Thyroid gland (tissue), 4 donors: ENCODE data around the gene LHFPL6.

Experiments used
- CTCF ChIP-seq, 6 experiments: fragments of 200-600 bp in 3 of 6; fragments of 450-650 bp in 3 of 6; sonication (generic) in 3 of 6; IDR thresholded peaks; one replicate each; pipeline ENCODE4 v1.5.1; 2016 to 2019; ENCODE audit warnings: antibody characterized with exemption in 6 of 6, mild to moderate bottlenecking in 2 of 6, inconsistent platforms in 1 of 6, moderate library complexity in 1 of 6
- POLR2A ChIP-seq, 2 donors: fragments of 450-650 bp; IDR thresholded peaks; one replicate each; pipeline ENCODE4 v1.6.1; 2017; ENCODE audit warnings: antibody characterized with exemption in 2 of 2, mild to moderate bottlenecking in 2 of 2, moderate library complexity in 1 of 2

- TF ChIP-seq CTCF (IDR thresholded peaks at IDR 0.05) (no peak), POLR2A (IDR thresholded peaks at IDR 0.05) (no peak)
Observed at GRCh38 chr13:39365879-39366278, 237.1 kb downstream of the LHFPL6 start.
